ENCODE measurements around the gene UGT2B28.
"Not testable (repeated sequence)": the region's sequence is repeated elsewhere in the genome, so short reads cannot be mapped to it uniquely, and the experiment has no call there.

The UGT2B28 gene

DNA sequence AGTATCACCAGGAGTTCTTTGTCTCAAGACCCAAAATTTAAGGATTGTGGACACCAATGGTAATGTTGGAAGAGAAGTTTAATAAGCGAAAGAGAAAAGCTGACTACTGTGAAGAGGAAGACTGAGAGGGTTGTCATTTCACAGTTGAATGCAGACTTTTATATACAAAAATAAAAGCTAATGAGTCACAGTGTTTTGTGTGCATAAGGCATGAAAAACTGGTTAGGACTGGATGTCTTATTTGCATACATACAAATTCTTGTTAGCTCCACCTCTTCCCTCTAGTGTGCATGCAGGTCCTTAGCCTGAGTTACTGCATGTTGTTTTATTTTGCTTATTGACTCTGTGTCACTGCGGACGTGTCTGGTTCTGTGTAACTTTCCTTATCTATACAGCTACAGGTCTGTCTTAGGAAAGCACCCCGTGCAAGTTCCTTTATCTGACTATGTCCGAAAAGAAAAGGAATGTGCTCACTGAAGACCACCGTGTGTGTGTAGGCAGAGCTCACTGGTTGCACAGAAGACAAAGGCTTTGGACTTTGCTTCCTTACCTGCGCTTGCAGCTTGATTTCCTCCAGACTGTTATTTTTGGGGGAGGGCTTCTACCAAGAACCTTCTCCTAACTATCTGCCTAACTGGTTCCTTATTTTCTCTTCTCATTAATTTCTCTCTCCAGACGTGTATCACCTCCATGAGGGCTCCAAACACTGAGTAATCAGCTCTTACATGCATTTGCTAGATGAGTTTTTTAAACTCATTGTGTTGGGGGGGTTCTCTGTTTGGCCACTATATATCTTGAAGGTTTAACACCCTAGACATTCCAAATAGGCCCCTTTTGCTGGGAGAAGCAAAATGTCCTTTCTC, 63.5 kb downstream of the UGT2B28 start:
- not testable (repeated sequence) for DNase-seq

Measured in NCI-H1436 treated with DMSO at 0.1 percent for 48 hours (cell line).